Thoracic aorta (tissue), 2 donors: ENCODE data around the gene PEX13. TPM values are rescaled to one million over a fixed set of nuclear protein-coding genes. Genes with fewer than 3 reads are reported as not detected.
"Not testable (repeated sequence)": the region's sequence is repeated elsewhere in the genome, so short reads cannot be mapped to it uniquely, and the experiment has no call there.

Source experiments
- ATAC-seq: fragments of 150-250 bp; one replicate; pipeline ENCODE4 v1.8.0; 2017; ENCODE audit warnings: low read depth; ENCODE audit not compliant: insufficient number of reproducible peaks, low FRiP score
- DNase-seq: peaks from one replicate; pipeline ENCODE4 v3.0.0-alpha.2; 2020; ENCODE audit warnings: low spot score
- H3K27ac ChIP-seq, 2 donors: fragments of 200-600 bp; sonication (generic); 1 replicate in 1 of 2; 2 replicates in 1 of 2; pipeline ENCODE4 v1.5.1; 2016; ENCODE audit warnings: mild to moderate bottlenecking in 2 of 2, moderate library complexity in 2 of 2
- H3K27me3 ChIP-seq: fragments of 200-600 bp; sonication (generic); replicated peaks from 2 replicates; pipeline ENCODE4 v1.6.0; 2016; ENCODE audit warnings: mild to moderate bottlenecking; ENCODE audit not compliant: insufficient read depth
- H3K36me3 ChIP-seq: fragments of 200-600 bp; sonication (generic); one replicate; pipeline ENCODE4 v1.5.1; 2016
- H3K4me1 ChIP-seq, 2 donors: fragments of 200-600 bp; sonication (generic); 1 replicate in 1 of 2; 2 replicates in 1 of 2; pipeline versions ENCODE4 v1.5.1 to v1.6.0; 2016; ENCODE audit warnings: low read depth in 2 of 2, mild to moderate bottlenecking in 1 of 2; ENCODE audit not compliant: control insufficient read depth in 1 of 2
- H3K4me3 ChIP-seq: fragments of 200-600 bp; sonication (generic); 2 replicates; pipeline ENCODE4 v1.5.1; 2016; ENCODE audit warnings: mild to moderate bottlenecking
- H3K9me3 ChIP-seq: fragments of 200-600 bp; sonication (generic); 2 replicates; pipeline ENCODE4 v1.5.1; 2016
- CTCF ChIP-seq: fragments of 200-600 bp; sonication (generic); IDR thresholded peaks from one replicate; pipeline ENCODE4 v1.5.1; 2019; ENCODE audit warnings: antibody characterized with exemption
- total RNA-seq, 2 donors: library from RNA; depleted of rRNA; stranded (reverse); fragments of >200 nt; gene quantifications; one replicate each; pipeline versions ENCODE4 v1.1.0 to v1.2.3, GENCODE V29; 2016

PEX13 gene
- total RNA-seq, 2 donors from 2014 or later: 47.8 to 60.1 TPM

- Histone ChIP-seq H3K27me3 (no peaks in the 10 kb centered on the region), H3K27ac (no peak overlapping the region)
Observed at GRCh38 chr2:61023670-61024069, 6.2 kb downstream of the PEX13 start.

GRCh38 chr2:61029533-61029932 lies 12.0 kb downstream of the PEX13 start:
- no peaks in the 10 kb centered on the region for H3K4me1 ChIP-seq
- H3K27ac ChIP-seq: no peak overlapping the region
- H3K4me3 ChIP-seq: no peak overlapping the region
- ATAC-seq: no peak
- no peaks in the 10 kb centered on the region for H3K9me3 ChIP-seq
- no peaks in the 10 kb centered on the region for H3K27me3 ChIP-seq
- DNase-seq: no peak
- H3K36me3 ChIP-seq: peaks cover 32% of the 10 kb centered on the region
- TF ChIP-seq CTCF: no peak

More at GRCh38 chr2:61023670-61024069, 6.2 kb downstream of the PEX13 start:
- Histone ChIP-seq H3K4me1 (peaks cover 10 to 17% of the 10 kb centered on the region in 2 donors), H3K9me3 (no peaks in the 10 kb centered on the region), H3K36me3 (peaks cover 9% of the 10 kb centered on the region), H3K4me3 (no peak overlapping the region)
- no peak for TF ChIP-seq CTCF
- ATAC-seq (no peak), DNase-seq (no peak)

GRCh38 chr2:61034592-61034991 lies 17.1 kb downstream of the PEX13 start:
- not testable (repeated sequence) for ATAC-seq, DNase-seq, H3K9me3 ChIP-seq, H3K27me3 ChIP-seq, H3K4me1 ChIP-seq, H3K27ac ChIP-seq, H3K4me3 ChIP-seq
- H3K36me3 ChIP-seq: peaks cover 42% of the 10 kb centered on the region

- not testable (repeated sequence) for H3K4me3 ChIP-seq, H3K27me3 ChIP-seq, H3K9me3 ChIP-seq, H3K27ac ChIP-seq, DNase-seq, H3K4me1 ChIP-seq, ATAC-seq
- peaks cover 36% of the 10 kb centered on the region for H3K36me3 ChIP-seq
Observed at GRCh38 chr2:61036643-61037042, 19.1 kb downstream of the PEX13 start.

GRCh38 chr2:61042807-61043206 lies 25.3 kb downstream of the PEX13 start:
- Histone ChIP-seq H3K27ac (no peak overlapping the region), H3K4me3 (no peak overlapping the region), H3K4me1 (peaks cover 23 to 28% of the 10 kb centered on the region in 2 donors), H3K9me3 (peaks cover 5% of the 10 kb centered on the region), H3K27me3 (no peaks in the 10 kb centered on the region), H3K36me3 (no peaks in the 10 kb centered on the region)
- no peak for ATAC-seq
- no peak for DNase-seq
- no peak for TF ChIP-seq CTCF

- TF ChIP-seq CTCF: no peak
- Histone ChIP-seq H3K4me1 (peaks cover 23 to 28% of the 10 kb centered on the region in 2 donors), H3K4me3 (no peak overlapping the region), H3K9me3 (no peaks in the 10 kb centered on the region), H3K27ac (no peak overlapping the region), H3K36me3 (peaks cover 9% of the 10 kb centered on the region), H3K27me3 (no peaks in the 10 kb centered on the region)
- no peak for DNase-seq
- no peak for ATAC-seq
Observed at GRCh38 chr2:61044636-61045035, 27.1 kb downstream of the PEX13 start.
